Measurements from ENCODE around the gene ACAD11.

The ACAD11 gene

DNA sequence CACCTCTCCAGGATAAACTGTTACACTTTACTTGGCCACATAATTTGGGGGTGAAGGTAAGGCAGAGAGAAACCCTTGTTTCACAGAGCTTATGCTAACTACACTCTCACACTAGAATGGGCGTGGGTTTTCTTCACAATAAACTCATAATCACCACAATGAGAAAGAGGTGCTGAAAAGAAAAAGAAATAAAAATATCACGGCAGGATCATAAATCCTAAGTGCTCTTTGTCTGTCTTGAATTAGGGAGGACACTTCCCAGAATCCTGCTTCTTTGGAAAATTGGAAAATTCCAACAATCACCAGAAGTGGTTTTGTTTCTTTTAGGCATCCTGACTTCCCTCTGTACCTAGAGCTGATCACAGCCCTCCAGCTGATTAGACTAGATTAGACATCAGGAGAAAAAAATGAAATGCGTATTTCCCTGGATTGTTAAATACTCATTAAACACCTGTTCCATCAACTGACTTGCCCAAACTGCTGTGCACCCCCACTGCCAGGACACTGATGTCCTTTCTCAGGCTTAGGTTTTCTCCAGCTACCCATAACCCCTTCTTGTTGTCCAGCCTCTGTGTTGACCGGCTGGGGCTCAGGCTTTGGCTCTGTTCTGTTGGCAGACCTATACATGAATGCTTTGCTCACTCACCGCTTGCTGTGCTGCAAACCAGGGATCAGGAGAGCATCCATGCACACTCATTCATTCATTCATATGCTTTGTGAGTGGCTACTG, 104.1 kb downstream of the ACAD11 start:
- H3K4me3 ChIP-seq (ENCODE audit: low read depth, low read length): no peak overlapping the region

DNA sequence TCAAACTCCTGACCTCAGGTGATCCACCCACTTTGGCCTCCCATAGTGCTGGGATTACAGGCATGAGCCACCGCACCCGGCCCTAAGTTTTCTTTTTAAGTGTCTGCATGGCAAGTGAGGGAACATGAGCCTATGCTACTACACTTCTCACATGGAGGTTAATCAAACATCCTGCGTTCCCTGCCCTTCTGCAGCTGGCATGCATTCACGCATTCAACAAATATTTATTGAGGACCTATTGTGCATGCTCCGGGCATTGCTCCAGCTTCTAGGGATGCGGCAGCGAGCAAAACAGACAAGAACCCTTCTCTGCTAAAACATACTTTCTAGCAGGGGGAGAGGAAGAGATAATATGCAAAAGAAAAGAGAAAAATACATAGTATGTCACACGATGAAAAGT, 105.2 kb downstream of the ACAD11 start:
- no peak overlapping the region for H3K4me3 ChIP-seq (ENCODE audit: low read depth, low read length)

- no peak overlapping the region for H3K4me3 ChIP-seq (ENCODE audit: low read depth, low read length)
Measured at GRCh38 chr3:132553826-132554225, 105.8 kb downstream of the ACAD11 start.

- H3K4me3 ChIP-seq (ENCODE audit: low read depth, low read length): no peak overlapping the region
Measured at GRCh38 chr3:132550579-132551305, 108.9 kb downstream of the ACAD11 start.

GRCh38 chr3:132549890-132550578, 109.6 kb downstream of the ACAD11 start:
- H3K4me3 ChIP-seq (ENCODE audit: low read depth, low read length): no peak overlapping the region

GRCh38 chr3:132549169-132549568, 110.4 kb downstream of the ACAD11 start:
- H3K4me3 ChIP-seq (ENCODE audit: low read depth, low read length): no peak overlapping the region

DNA sequence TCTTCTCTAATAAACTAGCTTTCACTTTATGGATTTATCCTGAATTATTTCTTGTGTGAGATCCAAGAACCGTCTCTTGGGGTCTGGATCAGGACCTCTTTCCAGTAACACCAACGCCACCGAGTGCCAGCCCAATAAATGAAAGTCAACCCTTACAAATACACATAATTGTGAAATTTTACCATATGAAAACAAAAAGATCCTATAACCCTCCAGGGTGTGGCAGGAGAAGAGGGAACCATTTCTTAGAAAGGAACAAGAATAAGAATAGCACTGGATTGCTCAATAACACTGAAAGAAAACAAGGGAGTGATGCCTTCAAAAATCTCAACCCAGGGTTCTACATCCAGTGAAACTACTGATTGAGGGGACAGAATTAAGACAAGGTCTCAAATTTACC, 114.1 kb downstream of the ACAD11 start:
- H3K4me3 ChIP-seq (ENCODE audit: low read depth, low read length): no peak overlapping the region

GRCh38 chr3:132544130-132544529, 115.5 kb downstream of the ACAD11 start:
- H3K4me3 ChIP-seq (ENCODE audit: low read depth, low read length): no peak overlapping the region

DNA sequence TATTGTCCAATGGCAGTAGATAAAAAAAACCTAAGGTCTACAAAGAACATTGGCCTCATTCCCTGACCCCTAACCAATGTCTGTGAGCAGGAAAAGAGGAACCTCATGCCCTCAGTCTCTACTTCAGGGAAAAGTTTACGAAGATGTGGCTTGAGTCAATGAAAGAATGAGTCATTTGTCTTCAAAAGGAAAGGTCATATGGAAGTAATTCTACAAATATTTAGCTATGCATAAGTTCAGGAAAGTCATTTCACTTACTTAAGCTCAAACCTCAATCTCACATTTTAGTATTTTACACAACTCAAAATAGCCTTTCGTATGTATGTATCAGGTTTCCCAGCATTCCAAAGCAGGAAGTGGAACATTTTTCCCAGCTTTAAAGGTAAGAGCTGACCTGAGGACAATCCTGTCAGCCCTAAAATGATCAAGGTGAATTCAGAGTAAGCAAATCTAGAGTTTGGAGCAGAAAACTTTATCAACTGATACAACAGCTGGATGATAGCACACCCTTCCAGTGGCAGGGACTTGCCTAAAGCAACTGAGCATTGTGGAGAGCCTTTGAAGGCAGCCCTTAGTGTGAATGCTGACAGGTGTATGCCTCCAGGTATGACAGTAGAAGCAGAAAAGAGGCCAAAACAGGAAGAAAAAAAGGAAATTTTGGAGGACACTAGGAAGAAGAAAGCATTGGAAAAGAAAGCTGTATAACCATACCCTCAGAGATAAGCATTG, 116.4 kb downstream of the ACAD11 start:
- H3K4me3 ChIP-seq (ENCODE audit: low read depth, low read length): no peak overlapping the region

- no peak overlapping the region for H3K4me3 ChIP-seq (ENCODE audit: low read depth, low read length)
Measured at GRCh38 chr3:132542577-132542976, 117.0 kb downstream of the ACAD11 start.

DNA sequence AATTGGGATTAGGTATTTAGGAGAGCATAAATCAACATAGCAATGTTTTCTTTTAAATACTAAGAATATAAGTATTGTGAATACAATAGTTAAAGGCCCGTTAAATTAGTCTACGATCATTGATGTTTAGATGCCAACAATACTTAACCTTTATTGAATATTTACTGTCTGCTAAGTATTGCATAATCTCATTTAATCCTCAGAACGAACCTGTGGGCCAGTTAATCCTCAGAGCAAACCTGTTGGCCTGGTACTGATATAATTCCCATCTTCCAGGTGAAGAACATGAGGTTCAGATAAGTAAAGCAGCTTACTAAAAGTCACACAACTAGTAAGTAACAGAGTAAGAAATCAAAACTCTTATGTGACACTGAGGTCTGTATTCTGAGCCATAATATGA, 119.9 kb downstream of the ACAD11 start:
- H3K4me3 ChIP-seq (ENCODE audit: low read depth, low read length): no peak overlapping the region

DNA sequence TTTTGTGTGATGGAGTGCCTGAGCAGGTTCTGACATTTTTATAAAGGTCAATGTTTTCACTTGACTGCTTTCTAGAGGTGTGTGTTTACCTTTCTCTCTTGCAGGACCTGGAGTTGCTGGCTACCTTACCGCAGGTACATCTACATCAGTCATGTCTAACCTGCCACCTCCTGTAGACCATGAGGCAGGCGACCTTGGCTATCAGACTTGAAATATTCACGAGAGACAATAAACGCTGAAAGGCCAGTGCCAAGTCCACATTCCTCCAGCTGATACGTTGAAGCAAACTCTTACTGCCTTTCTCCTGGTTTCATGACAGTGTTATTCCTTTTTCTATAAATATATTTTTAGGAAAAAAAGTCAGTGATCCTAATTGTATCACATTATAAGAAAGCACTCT, 121.5 kb downstream of the ACAD11 start:
- H3K4me3 ChIP-seq (ENCODE audit: low read depth, low read length): no peak overlapping the region

DNA sequence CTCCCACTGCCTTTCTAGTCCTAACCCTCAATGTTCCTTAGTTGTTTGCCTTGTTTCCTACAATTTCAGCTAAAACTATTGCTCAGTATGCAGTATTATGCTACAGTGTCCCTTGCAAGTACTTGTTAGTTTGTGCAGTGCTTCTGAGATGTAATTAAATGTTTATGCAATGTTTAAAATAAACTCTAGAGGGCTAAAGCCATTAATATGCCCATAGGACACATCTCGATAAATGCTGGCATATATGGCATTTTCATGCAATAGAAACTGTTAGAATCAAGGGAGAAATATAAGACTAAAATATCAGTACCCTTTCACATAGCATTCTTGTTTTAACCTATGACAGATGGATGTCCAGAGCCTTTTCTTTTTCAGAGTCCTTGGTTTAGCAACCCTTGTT, 122.3 kb downstream of the ACAD11 start:
- no peak overlapping the region for H3K4me3 ChIP-seq (ENCODE audit: low read depth, low read length)

DNA sequence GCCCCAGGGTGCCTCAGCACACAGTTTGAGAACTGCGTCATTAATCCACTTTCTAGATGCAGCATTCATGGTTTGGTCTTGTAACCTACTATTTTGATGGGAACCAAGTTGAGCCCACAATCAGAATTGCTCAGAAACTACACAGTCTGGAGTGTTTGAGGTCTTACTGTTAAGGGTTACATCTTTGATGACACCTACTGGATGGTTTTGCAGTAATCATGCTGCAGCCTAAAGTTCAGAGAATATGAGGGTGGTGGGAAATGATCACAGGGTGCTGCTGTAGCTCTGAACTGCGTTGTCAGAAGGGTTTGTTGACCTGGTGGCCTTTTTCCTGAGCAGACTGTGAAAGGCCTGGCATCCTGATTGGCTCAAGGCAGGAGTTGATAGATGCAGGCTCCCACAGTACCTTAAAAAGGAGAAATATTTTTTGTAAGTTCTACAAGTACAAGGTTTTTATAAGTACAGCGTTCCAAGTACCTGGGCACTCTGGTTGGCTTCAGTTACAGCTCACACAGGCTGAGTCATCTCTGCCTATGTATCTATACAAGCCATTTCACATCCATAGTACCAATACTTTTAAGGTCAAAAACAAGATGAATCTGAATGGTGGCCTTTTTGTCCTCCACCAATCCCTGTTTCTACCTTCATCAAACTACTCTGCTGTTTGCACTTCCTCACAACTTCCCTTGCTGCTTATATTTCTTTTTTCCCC, 123.0 kb downstream of the ACAD11 start:
- no peak overlapping the region for H3K4me3 ChIP-seq (ENCODE audit: low read depth, low read length)

DNA sequence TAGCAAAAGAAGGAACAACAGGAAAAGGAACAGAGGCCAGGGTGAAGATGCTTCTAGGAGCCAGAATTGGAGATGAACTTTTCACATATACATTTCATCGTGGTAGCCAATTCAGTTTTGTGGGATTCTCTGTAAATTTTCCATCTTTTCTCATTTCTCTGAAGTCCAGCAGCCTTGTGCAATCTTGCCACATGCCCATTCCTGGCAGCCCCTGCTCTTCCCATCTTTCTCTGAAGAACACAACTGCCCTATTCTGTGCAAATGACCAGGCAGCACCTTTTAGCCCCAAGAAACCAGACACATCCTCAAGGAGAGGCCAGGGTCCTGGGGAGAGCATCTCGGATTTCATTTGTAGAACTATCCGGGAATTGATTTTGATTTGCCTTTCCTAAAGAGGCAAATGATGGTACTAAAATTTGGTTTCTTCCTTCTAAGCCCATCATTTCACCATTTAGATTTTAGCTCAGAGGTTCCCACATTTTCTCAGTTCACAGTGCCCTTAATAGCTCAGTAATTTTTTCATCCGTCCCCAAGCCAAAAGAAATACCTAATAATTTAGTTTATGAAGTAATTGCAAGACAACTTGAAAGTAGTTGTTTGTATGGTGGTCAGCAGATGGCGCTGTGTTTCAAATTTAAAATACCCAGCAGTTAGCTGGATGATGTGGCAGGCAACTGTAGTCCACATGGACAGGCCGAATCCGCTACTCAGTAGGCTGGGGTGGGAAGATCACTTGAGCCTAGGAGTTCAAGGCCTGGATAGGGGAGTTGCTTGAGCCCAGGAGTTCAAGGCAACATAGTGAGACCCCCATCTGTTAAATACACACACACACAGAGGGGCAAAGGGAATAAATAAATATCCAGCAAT, 123.8 kb downstream of the ACAD11 start:
- H3K4me3 ChIP-seq (ENCODE audit: low read depth, low read length): no peak overlapping the region

- H3K4me3 ChIP-seq (ENCODE audit: low read depth, low read length): no peak overlapping the region
Measured at GRCh38 chr3:132530624-132531023, 129.0 kb downstream of the ACAD11 start.

DNA sequence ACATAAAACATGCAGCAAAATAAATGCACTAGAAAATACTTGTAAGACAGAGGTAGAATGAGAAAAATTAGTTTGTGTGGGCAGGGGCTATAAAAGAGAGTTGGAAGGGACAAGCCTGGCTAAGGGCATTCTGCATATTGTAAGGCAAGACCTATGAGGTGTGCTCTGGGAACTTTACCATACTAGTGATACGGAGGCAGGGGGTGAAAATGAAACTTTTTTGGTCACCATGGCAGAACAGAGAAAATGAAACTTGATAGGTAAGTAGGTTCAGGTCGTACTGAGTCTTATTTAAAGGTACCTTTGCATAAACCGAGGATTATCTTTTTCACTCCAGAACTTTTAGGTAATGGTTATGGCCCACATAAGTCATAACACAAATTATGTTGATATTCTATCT, 137.3 kb downstream of the ACAD11 start:
- no peak overlapping the region for H3K4me3 ChIP-seq (ENCODE audit: low read depth, low read length)

- H3K4me3 ChIP-seq (ENCODE audit: low read depth, low read length): no peak overlapping the region
Measured at GRCh38 chr3:132521901-132522300, 137.7 kb downstream of the ACAD11 start.

DNA sequence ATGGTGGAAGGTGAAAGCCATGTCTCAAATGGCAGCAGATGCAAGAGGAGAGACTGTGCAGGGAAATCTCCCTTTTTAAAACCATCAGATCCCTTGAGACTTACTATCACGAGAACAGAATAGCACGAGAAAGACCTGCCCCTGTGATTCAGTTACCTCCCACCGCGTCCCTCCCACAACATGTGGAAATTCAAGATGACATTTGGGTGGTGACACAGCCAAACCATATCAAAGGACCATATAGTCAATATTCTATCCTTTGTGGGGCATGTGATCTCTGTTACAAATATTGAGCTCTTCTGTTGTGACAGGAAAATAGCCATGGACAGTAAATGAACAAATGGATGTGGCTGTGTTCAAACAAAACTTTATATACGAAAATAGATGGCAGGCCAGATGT, 139.7 kb downstream of the ACAD11 start:
- no peak overlapping the region for H3K4me3 ChIP-seq (ENCODE audit: low read depth, low read length)

GRCh38 chr3:132517311-132517710, 142.3 kb downstream of the ACAD11 start:
- H3K4me3 ChIP-seq (ENCODE audit: low read depth, low read length): no peak overlapping the region
